Measurements from ENCODE around the gene CFAP73. TPM values are rescaled to one million over a fixed set of nuclear protein-coding genes. Genes with fewer than 3 reads are reported as not detected.

The CFAP73 gene
- total and polyA plus RNA-seq, 10 of the 15 experiments (the other 5 are each of a cell fraction or from before 2014, with no cell fraction given) = 0.18 TPM; not detected in 9

DNA sequence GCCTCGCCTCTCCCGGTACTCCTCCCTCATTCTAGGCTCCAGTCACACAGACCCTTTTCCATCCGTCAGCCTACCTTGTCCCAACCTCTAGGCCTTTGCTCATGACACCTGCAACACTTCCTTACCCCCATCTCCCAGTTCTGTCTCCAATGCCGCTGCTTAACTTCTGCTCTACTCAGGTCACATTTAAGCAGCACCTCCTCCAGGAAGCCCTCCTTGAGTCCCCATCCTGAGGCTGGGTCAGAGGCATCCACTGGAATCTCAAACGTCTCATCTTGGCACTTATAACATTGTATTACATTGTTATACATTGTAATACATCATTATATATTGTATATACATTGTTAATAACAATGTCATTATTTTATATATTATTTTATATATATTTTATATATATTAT lies 46.7 kb upstream of the CFAP73 start (continued):
- TF ChIP-seq, protein P1, sequence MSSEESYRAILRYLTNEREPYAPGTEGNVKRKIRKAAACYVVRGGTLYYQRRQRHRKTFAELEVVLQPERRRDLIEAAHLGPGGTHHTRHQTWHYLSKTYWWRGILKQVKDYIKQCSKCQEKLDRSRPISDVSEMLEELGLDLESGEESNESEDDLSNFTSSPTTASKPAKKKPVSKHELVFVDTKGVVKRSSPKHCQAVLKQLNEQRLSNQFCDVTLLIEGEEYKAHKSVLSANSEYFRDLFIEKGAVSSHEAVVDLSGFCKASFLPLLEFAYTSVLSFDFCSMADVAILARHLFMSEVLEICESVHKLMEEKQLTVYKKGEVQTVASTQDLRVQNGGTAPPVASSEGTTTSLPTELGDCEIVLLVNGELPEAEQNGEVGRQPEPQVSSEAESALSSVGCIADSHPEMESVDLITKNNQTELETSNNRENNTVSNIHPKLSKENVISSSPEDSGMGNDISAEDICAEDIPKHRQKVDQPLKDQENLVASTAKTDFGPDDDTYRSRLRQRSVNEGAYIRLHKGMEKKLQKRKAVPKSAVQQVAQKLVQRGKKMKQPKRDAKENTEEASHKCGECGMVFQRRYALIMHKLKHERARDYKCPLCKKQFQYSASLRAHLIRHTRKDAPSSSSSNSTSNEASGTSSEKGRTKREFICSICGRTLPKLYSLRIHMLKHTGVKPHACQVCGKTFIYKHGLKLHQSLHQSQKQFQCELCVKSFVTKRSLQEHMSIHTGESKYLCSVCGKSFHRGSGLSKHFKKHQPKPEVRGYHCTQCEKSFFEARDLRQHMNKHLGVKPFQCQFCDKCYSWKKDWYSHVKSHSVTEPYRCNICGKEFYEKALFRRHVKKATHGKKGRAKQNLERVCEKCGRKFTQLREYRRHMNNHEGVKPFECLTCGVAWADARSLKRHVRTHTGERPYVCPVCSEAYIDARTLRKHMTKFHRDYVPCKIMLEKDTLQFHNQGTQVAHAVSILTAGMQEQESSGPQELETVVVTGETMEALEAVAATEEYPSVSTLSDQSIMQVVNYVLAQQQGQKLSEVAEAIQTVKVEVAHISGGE (CRISPR knock-in tag; IDR thresholded peaks at IDR 0.05) = no peak
- no peak for TF ChIP-seq SMAD5 (IDR thresholded peaks at IDR 0.05; ENCODE audit: low read depth)
- TF ChIP-seq, protein P2, sequence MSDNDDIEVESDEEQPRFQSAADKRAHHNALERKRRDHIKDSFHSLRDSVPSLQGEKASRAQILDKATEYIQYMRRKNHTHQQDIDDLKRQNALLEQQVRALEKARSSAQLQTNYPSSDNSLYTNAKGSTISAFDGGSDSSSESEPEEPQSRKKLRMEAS (IDR thresholded peaks at IDR 0.05; ENCODE audit: low read depth, low read length) = no peak

DNA sequence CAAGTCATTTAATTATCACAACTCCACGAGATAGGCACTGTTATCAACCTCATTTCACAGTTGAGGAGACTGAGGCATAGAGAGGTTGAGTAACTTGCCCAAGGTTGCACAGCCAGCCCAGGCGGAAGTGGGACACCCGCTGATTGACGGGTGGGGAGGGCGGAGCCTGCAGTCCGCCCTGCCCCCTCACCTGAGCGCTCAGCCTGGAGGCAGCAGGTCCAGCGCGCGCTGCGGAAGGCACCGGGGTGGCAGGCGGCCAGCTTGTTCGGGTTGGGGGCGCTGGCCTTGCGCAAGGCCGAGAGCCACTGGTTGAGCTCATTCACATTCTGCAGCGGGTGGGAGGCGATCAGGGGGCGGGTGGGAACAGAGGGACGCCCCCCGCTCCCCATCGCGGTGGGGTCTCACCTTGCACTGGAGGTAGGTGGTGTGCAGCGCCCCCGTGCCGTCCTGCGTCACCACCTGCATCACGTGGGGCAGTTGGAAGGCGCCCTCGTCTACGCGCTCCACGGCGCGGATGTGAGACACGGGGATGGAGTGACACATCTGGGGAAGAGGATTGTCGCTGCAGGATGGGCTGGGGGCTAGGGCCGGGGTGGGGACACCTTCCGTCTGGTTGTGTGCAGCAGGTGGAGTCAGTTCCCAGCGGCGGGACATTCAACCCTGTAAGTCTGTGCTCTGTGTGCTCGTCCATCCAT lies 45.6 kb upstream of the CFAP73 start:
- Histone ChIP-seq H3K9ac (ENCODE audit: control insufficient read depth, insufficient read depth, low read length) (no peak overlapping the region), H3K4me1 (ENCODE audit: control insufficient read depth, insufficient read depth, low read length) (peaks cover 10% of the 10 kb centered on the region; the same call in 1 of the 2 replicates), H3K9me3 (replicated peaks; ENCODE audit: control insufficient read depth, insufficient read depth, low read length) (no peaks in the 10 kb centered on the region), H3K27me3 (replicated peaks in 1 of 2; ENCODE audit: control insufficient read depth in 2 of 2, insufficient read depth in 2 of 2, low read length in 1 of 2) (no peaks in the 10 kb centered on the region), H4K20me1 (ENCODE audit: control insufficient read depth, insufficient read depth) (no peaks in the 10 kb centered on the region), H3K79me2 (ENCODE audit: control insufficient read depth, insufficient read depth, low read length) (no peaks in the 10 kb centered on the region), H3K4me2 (ENCODE audit: control insufficient read depth, insufficient read depth) (peak overlapping the region; percentile 60), H3K27ac (ENCODE audit: control insufficient read depth, insufficient read depth) (no peak overlapping the region), H3K36me3 (ENCODE audit: control insufficient read depth in 2 of 2, insufficient read depth in 2 of 2, low read length in 1 of 2) (no peaks in the 10 kb centered on the region), H2AFZ (ENCODE audit: control insufficient read depth, low read depth, low read length) (peak overlapping the region; percentile 58), H3K4me3 (peak overlapping the region; percentile 5; the same call in 1 of the 2 replicates)
- ChIA-PET CTCF (interaction anchor here (0.6 to 2.7 kb wide), 6 partner anchors 12 to 1081 kb away, joined by 3 to 16 read pairs (median 4); no protein-coding TSS in a partner anchor), SMC1A (ENCODE audit: uncharacterized antibody, unreplicated experiment) (interaction anchor here (1.4 kb wide), 1 partner anchor 55 kb away, joined by 5 read pairs; no protein-coding TSS in a partner anchor), POLR2A (interaction anchor here (0.6 kb wide), 1 partner anchor 21 kb away, joined by 4 read pairs; no protein-coding TSS in a partner anchor), RAD21 (ENCODE audit: unreplicated experiment) (interaction anchor here (0.6 kb wide), 1 partner anchor 279 kb away, joined by 6 read pairs; no protein-coding TSS in a partner anchor)
- peak; percentile 39; the same call in 2 of the 3 replicates for ATAC-seq
- no peak for DNase-seq (ENCODE audit: low read depth, low spot score)
- 10% methylated on average over 31 of the region's 43 CpGs for WGBS (ENCODE audit: insufficient coverage, insufficient replicate concordance, low lambda C conversion rate, missing lambda C conversion rate)
- in situ Hi-C loops (cut with MboI) (no loop called here), intact Hi-C loops (cut with micrococcal nuclease; ENCODE audit: unreplicated experiment) (no loop called here)
- no peak for FAIRE-seq
- no TSS peak for BruUV-seq (replicated peaks)
- TF ChIP-seq TARDBP (IDR thresholded peaks at IDR 0.05; ENCODE audit: borderline replicate concordance) (no peak), ZNF207 (IDR thresholded peaks at IDR 0.05; ENCODE audit: borderline replicate concordance) (no peak), SMARCA5 (IDR thresholded peaks at IDR 0.05) (peak; percentile 71), NFXL1 (IDR thresholded peaks at IDR 0.05; ENCODE audit: borderline replicate concordance) (0 out of 2 replicates have a peak, but pooled peaks have one; percentile 52), TAF1 (IDR thresholded peaks at IDR 0.05; ENCODE audit: borderline replicate concordance, low read depth, low read length) (no peak), ZSCAN29 (IDR thresholded peaks at IDR 0.05) (0 out of 2 replicates have a peak, but pooled peaks have one; percentile 37), SPI1 (IDR thresholded peaks at IDR 0.05; ENCODE audit: borderline replicate concordance, insufficient read depth, low read depth, low read length) (peak; percentile 60; the same call in 1 of the 2 replicates)
- TF ChIP-seq, protein P3, sequence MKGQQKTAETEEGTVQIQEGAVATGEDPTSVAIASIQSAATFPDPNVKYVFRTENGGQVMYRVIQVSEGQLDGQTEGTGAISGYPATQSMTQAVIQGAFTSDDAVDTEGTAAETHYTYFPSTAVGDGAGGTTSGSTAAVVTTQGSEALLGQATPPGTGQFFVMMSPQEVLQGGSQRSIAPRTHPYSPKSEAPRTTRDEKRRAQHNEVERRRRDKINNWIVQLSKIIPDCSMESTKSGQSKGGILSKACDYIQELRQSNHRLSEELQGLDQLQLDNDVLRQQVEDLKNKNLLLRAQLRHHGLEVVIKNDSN (IDR thresholded peaks at IDR 0.05; ENCODE audit: borderline replicate concordance, extremely low read length, insufficient read depth, low read depth, low read length) = peak; percentile 78
- TF ChIP-seq, protein P4, sequence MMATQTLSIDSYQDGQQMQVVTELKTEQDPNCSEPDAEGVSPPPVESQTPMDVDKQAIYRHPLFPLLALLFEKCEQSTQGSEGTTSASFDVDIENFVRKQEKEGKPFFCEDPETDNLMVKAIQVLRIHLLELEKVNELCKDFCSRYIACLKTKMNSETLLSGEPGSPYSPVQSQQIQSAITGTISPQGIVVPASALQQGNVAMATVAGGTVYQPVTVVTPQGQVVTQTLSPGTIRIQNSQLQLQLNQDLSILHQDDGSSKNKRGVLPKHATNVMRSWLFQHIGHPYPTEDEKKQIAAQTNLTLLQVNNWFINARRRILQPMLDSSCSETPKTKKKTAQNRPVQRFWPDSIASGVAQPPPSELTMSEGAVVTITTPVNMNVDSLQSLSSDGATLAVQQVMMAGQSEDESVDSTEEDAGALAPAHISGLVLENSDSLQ (IDR thresholded peaks at IDR 0.05) = peak; percentile 94
- TF ChIP-seq, protein P5, sequence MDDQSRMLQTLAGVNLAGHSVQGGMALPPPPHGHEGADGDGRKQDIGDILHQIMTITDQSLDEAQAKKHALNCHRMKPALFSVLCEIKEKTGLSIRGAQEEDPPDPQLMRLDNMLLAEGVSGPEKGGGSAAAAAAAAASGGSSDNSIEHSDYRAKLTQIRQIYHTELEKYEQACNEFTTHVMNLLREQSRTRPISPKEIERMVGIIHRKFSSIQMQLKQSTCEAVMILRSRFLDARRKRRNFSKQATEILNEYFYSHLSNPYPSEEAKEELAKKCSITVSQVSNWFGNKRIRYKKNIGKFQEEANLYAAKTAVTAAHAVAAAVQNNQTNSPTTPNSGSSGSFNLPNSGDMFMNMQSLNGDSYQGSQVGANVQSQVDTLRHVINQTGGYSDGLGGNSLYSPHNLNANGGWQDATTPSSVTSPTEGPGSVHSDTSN (IDR thresholded peaks at IDR 0.05; ENCODE audit: insufficient replicate concordance, low read depth, low read length) = peak; percentile 91
